Effector memory CD4-positive, alpha-beta T cell (primary cell): ENCODE measurements around the gene UBASH3A.
A peak's percentile ranks its signal among the peaks of the same experiment; 100 is the strongest.

Source experiments
- DNase-seq, 3 donors: peaks; one replicate each; pipeline ENCODE4 v3.0.0-alpha.2; 2020
- H3K27ac ChIP-seq: 2 replicates; pipeline ENCODE4 v1.7.0; 2013; ENCODE audit warnings: mild to moderate bottlenecking, low read length, moderate library complexity; ENCODE audit not compliant: insufficient read depth, poor library complexity, severe bottlenecking
- H3K27me3 ChIP-seq: replicated peaks from 2 replicates; pipeline ENCODE4 v1.7.0; 2013; ENCODE audit warnings: mild to moderate bottlenecking, low read length; ENCODE audit not compliant: insufficient read depth, control insufficient read depth, poor library complexity, severe bottlenecking
- H3K36me3 ChIP-seq: 2 replicates; pipeline ENCODE4 v1.7.0; 2013; ENCODE audit warnings: mild to moderate bottlenecking, low read length, moderate library complexity; ENCODE audit not compliant: control insufficient read depth, insufficient read depth
- H3K4me1 ChIP-seq: 2 replicates; pipeline ENCODE4 v1.7.0; 2013; ENCODE audit warnings: low read length, mild to moderate bottlenecking; ENCODE audit not compliant: control insufficient read depth, insufficient read depth, poor library complexity, severe bottlenecking
- H3K4me3 ChIP-seq: 2 replicates; pipeline ENCODE4 v1.7.0; 2013; ENCODE audit warnings: low read length, low read depth, mild to moderate bottlenecking; ENCODE audit not compliant: insufficient read depth, poor library complexity, severe bottlenecking
- H3K9me3 ChIP-seq: 2 replicates; pipeline ENCODE4 v1.7.0; 2013; ENCODE audit warnings: mild to moderate bottlenecking, low read length, moderate library complexity; ENCODE audit not compliant: control insufficient read depth

The UBASH3A gene

DNA sequence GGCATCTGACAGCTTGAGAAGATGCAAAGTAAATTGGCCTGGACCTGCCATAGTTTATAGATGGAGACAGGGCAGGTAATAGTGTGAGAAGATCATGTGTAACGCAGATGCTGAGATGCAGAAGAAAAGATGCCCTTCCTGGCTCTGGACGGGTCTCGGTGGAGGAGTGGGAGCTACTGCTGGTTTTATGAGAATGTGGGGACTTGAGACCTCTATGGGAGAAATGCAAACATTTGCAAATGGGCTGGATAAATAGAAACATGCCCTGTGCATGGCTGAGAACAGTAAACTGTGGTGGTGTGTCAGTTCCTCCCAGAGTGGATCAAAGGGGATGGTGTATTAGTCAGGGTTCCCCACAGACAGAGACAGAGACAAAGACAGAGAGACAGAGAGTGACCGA lies 21.9 kb downstream of the UBASH3A start:
- peaks cover 64% of the 10 kb centered on the region for H3K4me1 ChIP-seq
- peaks cover 70% of the 10 kb centered on the region for H3K36me3 ChIP-seq
- H3K27me3 ChIP-seq: no peaks in the 10 kb centered on the region
- peak overlapping the region; percentile 32 for H3K4me3 ChIP-seq
- peak overlapping the region; percentile 82 for H3K27ac ChIP-seq
- no peaks in the 10 kb centered on the region for H3K9me3 ChIP-seq
- DNase-seq: no peak

DNA sequence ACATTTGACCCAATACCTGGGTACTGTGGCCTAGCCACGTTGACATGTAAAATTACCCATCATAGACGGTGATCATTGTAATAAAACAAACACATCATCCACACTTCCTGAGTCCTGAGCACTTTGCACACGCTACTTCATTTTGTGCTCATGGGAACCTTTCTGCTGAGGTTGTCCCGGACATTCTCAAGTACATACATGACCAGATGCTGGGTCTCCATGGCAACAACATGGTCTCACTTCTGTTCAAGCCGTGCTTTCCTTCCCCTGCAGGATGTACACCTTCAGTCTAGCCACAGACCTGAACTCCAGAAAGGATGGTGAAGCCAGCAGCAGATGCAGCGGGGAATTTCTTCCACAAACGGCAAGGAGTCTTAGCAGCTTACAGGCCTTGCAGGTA lies 22.7 kb downstream of the UBASH3A start:
- H3K4me3 ChIP-seq: no peak overlapping the region
- peaks cover 56% of the 10 kb centered on the region for H3K4me1 ChIP-seq
- H3K9me3 ChIP-seq: no peaks in the 10 kb centered on the region
- peak overlapping the region; percentile 82 for H3K27ac ChIP-seq
- DNase-seq: no peak
- no peaks in the 10 kb centered on the region for H3K27me3 ChIP-seq
- H3K36me3 ChIP-seq: peaks cover 70% of the 10 kb centered on the region

DNA sequence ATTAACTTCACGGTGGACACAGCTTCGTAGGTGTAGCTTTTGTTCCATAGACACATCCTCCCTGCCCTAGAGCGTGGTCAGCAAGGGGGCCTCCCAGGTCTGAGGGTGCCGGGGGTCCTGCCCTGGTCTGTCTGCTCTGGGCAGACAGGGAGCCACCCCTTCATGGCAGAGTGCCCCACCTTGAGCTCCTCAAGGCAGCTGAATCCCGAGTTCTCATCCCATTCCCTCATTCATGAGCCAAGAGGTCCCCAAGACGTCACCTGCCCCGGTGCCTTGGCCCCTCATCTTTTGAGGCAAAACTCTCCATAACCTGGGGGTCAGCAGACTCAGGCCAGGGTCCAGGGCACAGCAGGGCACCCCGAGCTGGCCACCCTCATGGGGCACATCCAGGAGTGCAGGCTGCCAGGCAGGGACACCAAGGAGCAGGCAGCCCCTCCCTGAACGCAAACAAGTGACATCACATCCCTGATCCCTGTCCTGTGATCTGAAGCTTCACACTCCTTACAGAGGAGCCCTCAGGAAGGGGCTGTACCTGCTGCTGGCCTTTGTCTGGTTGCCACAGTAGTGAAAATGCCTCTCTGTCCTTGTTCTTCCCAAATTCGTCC lies 23.3 kb downstream of the UBASH3A start:
- DNase-seq: no peak
- Histone ChIP-seq H3K4me3 (no peak overlapping the region), H3K36me3 (peaks cover 70% of the 10 kb centered on the region), H3K27ac (no peak overlapping the region), H3K9me3 (no peaks in the 10 kb centered on the region), H3K4me1 (peaks cover 53% of the 10 kb centered on the region), H3K27me3 (no peaks in the 10 kb centered on the region)

DNA sequence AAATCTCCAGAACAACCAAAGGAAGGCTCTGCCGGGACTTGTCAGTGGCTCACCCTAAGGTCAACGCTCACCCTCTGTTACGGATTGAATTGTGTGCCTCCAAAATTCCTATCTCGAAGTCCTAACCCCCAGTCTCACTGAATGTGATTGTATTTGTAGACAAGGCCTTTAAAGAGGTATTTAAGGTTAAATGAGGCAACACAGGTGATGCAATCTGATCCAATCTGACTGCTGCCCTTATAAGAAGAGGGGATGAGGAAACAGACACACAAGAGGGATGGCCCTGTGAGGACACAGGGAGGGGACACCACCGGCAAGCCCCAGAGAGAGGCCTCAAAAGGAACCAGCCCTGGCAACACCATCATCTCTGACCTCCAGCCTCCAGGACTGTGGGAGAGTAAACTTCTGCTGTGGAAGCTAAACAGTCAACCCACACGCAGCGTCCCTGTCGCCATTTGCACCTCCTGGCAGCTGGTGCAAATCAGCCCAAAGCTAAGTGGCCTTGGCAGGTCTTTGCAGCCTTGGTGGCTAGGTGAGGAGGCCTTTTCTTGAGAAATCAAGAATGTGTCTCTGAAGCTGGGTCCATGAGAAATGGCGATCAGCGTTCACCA lies 24.2 kb downstream of the UBASH3A start:
- H3K27me3 ChIP-seq: no peaks in the 10 kb centered on the region

DNA sequence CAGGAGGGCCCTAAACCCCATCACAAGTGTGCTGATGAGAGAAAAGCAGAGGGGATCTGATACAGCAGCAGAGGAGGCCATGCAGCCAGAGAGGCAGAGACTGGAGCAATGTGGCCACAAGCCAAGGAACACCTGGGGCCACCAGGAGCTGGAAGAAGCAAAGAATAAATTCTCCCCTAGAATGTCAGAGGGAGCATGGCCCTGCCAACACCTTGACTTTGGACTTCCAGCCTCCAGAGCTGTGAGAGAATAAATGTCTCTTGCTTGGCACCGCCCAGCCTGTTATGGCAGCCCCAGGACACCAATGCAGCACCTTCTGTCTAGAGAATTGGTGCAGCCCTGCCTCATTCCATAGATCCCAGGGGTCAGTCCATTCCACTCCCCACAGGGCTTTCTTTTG lies 25.3 kb downstream of the UBASH3A start:
- no peaks in the 10 kb centered on the region for H3K9me3 ChIP-seq
- H3K4me1 ChIP-seq: peaks cover 35% of the 10 kb centered on the region
- H3K36me3 ChIP-seq: peaks cover 81% of the 10 kb centered on the region
- no peak overlapping the region for H3K4me3 ChIP-seq
- no peak for DNase-seq
- H3K27ac ChIP-seq: no peak overlapping the region
- H3K27me3 ChIP-seq: no peaks in the 10 kb centered on the region

More for the DNA sequence above, 24.2 kb downstream of the UBASH3A start:
- Histone ChIP-seq H3K4me3 (no peak overlapping the region), H3K9me3 (no peaks in the 10 kb centered on the region), H3K27ac (no peak overlapping the region), H3K36me3 (peaks cover 75% of the 10 kb centered on the region), H3K4me1 (peaks cover 46% of the 10 kb centered on the region)
- DNase-seq: no peak

DNA sequence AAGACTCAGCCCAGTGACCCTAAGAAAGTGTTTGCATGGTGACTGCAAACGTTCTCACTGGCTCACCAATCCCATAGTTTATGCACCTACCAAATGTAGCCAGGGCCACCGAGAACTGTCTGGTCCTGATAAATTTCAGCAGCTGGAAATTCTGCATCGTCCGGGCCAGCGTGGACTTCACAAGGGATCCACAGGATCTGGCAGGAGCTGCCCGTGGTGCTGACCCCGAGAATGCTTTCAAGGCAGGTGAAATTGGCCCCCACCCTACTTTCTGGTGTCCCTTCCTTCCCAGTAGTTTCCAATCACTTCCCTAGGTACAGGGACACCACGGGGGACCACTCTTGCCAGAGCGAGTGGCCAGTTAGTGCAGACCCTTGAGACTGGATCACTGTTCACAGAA lies 26.2 kb downstream of the UBASH3A start:
- Histone ChIP-seq H3K9me3 (no peaks in the 10 kb centered on the region), H3K27ac (no peak overlapping the region), H3K4me1 (peaks cover 26% of the 10 kb centered on the region), H3K4me3 (no peak overlapping the region), H3K27me3 (no peaks in the 10 kb centered on the region), H3K36me3 (peaks cover 86% of the 10 kb centered on the region)
- no peak for DNase-seq

DNA sequence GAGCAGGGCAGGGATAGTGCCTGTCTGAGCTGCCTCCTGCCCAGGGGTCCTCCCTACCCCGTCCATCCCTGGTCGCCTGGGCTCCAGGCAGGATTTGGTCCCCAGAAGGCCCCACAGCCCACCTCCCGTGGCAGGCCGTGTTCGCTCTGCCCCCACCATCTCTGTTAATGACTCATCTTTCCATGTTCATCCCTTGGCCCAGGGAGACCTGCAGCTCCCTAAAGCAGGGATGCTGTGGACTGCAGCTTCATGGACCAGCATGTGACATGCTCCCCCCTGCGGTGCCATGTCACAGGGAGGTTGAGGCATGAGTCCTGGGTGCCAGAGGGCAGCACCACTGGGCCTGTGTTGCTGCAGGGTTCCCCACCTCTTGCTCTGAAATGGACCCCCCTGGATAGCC lies 26.8 kb downstream of the UBASH3A start:
- Histone ChIP-seq H3K9me3 (no peaks in the 10 kb centered on the region), H3K4me1 (peaks cover 20% of the 10 kb centered on the region), H3K4me3 (no peak overlapping the region), H3K36me3 (peaks cover 93% of the 10 kb centered on the region), H3K27me3 (no peaks in the 10 kb centered on the region), H3K27ac (no peak overlapping the region)
- DNase-seq: no peak

DNA sequence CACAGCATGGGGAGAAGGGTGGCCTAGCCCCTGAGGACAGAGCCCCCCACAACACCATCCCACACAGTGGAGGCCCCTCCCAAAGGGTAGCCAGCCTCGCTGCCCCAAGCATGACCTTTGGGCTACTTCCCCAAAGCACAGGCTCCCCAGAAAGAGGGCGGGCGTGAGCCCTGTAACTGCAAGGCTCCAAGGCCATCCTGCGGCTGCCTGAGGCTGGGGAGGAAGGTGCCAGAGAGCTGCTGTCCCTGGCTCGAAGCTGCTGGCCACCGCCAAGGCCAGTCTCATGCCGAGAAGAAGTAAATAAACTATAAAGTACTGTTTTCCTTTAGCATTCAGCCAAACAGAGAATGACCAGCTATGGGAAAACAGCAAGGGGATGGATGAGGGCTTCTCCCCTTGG lies 27.5 kb downstream of the UBASH3A start:
- H3K4me1 ChIP-seq: peaks cover 13% of the 10 kb centered on the region
- H3K9me3 ChIP-seq: no peaks in the 10 kb centered on the region
- H3K4me3 ChIP-seq: no peak overlapping the region
- no peaks in the 10 kb centered on the region for H3K27me3 ChIP-seq
- H3K27ac ChIP-seq: peak overlapping the region; percentile 15
- H3K36me3 ChIP-seq: peaks cover 97% of the 10 kb centered on the region
- no peak for DNase-seq

DNA sequence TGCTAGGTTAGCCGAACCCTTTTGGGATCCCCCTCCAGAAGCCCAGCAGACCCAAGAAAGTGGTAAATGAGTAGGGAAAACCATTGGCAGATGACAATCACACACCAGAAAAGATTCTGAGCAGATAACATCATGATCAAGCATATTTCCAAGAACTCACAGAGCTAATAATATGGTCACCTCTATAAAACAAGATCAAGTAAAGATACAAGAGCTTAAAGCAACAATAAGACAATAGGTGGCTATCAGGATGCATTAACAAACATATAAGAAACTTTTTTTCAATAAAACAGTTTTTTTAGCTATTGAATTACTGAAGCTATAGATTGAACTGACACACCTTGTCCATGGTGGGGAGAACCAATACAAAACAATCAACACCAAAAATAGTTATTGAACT lies 29.0 kb downstream of the UBASH3A start:
- DNase-seq: no peak
- no peaks in the 10 kb centered on the region for H3K9me3 ChIP-seq
- H3K27me3 ChIP-seq: no peaks in the 10 kb centered on the region
- no peak overlapping the region for H3K4me3 ChIP-seq
- no peak overlapping the region for H3K27ac ChIP-seq
- peaks cover 97% of the 10 kb centered on the region for H3K36me3 ChIP-seq
- no peaks in the 10 kb centered on the region for H3K4me1 ChIP-seq

DNA sequence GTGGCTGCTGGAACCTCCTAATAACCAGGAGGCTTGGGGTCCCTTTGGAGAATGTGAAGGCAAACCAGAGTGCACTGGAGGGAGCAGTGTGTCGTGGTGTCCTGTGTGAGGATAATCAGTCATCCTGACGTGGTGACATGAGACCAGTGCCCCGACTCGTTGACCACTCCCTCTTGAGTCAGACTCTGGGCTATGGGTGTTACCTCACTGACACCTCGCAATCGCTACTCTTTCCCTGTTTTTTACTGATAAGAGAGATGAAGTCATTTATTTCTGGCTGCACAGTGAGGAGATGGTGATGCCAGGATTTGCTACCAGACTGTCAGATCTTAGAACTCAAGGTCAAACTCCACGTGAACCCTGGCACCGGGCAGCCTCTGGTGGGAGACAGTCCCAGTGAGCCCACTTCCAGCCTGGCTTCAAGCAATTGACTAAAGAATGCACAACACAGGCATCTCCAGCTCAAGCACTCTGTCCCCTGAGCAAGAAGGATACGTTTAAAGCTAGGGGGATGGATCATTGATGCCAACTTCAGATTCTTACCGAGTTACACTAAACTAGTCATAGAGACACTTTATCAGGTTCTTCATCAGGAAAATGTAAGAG lies 30.3 kb downstream of the UBASH3A start:
- H3K27ac ChIP-seq: no peak overlapping the region
- H3K36me3 ChIP-seq: peaks cover 97% of the 10 kb centered on the region
- no peak overlapping the region for H3K4me3 ChIP-seq
- no peaks in the 10 kb centered on the region for H3K27me3 ChIP-seq
- no peaks in the 10 kb centered on the region for H3K4me1 ChIP-seq
- DNase-seq: no peak
- H3K9me3 ChIP-seq: no peaks in the 10 kb centered on the region
